Liver (tissue), 9 donors: ENCODE data around the gene TSPAN7. TPM values are rescaled to one million over a fixed set of nuclear protein-coding genes. Genes with fewer than 3 reads are reported as not detected.

Source experiments
- DNase-seq: peaks from one replicate; pipeline ENCODE4 v3.0.0-alpha.2; 2017; ENCODE audit warnings: low spot score
- H3K27ac ChIP-seq, 2 donors: one replicate each; pipeline ENCODE4 v1.7.0; 2013; ENCODE audit warnings: inconsistent platforms in 2 of 2, low read length in 2 of 2, control low read depth in 1 of 2, low read depth in 1 of 2, mild to moderate bottlenecking in 1 of 2
- H3K27me3 ChIP-seq, 4 donors: one replicate each; pipeline versions ENCODE4 v1.6.1 to v1.7.0; 2013; ENCODE audit warnings: low read length in 3 of 4, inconsistent platforms in 1 of 4, mild to moderate bottlenecking in 1 of 4, moderate library complexity in 1 of 4; ENCODE audit not compliant: control insufficient read depth in 4 of 4, insufficient read depth in 4 of 4
- H3K36me3 ChIP-seq, 4 donors: one replicate each; pipeline versions ENCODE4 v1.6.1 to v1.7.0; 2013; ENCODE audit warnings: low read length in 3 of 4, mild to moderate bottlenecking in 3 of 4, low read depth in 1 of 4, moderate library complexity in 1 of 4; ENCODE audit not compliant: control insufficient read depth in 4 of 4, insufficient read depth in 3 of 4
- H3K4me1 ChIP-seq, 4 donors: one replicate each; pipeline versions ENCODE4 v1.6.1 to v1.7.0; 2013; ENCODE audit warnings: low read length in 3 of 4, mild to moderate bottlenecking in 3 of 4, moderate library complexity in 1 of 4; ENCODE audit not compliant: control insufficient read depth in 4 of 4, insufficient read depth in 4 of 4
- H3K4me3 ChIP-seq, 3 donors: one replicate each; pipeline versions ENCODE4 v1.6.1 to v1.7.0; 2013; ENCODE audit warnings: low read length in 3 of 3, control low read depth in 1 of 3, low read depth in 1 of 3, mild to moderate bottlenecking in 1 of 3
- H3K9ac ChIP-seq, 2 donors: one replicate each; pipeline ENCODE4 v1.7.0; 2013; ENCODE audit warnings: low read length in 2 of 2, mild to moderate bottlenecking in 2 of 2, moderate library complexity in 2 of 2, control low read depth in 1 of 2, low read depth in 1 of 2
- H3K9me3 ChIP-seq, 4 donors: one replicate each; pipeline versions ENCODE4 v1.6.1 to v1.7.0; 2013; ENCODE audit warnings: low read length in 3 of 4; ENCODE audit not compliant: control insufficient read depth in 4 of 4
- EGR1 ChIP-seq, 2 donors: IDR thresholded peaks; 2 replicates each; pipeline ENCODE4 v1.6.1; 2016 to 2018; ENCODE audit warnings: antibody characterized with exemption in 2 of 2, low read depth in 2 of 2
- FOXA1 ChIP-seq: IDR thresholded peaks from 2 replicates; pipeline ENCODE4 v1.6.1; 2016; ENCODE audit warnings: antibody characterized with exemption
- FOXA2 ChIP-seq: IDR thresholded peaks from 2 replicates; pipeline ENCODE4 v1.6.1; 2016; ENCODE audit warnings: antibody characterized with exemption
- GABPA ChIP-seq, 2 donors: IDR thresholded peaks in 1 of 2; conservative IDR thresholded peaks in 1 of 2; 2 replicates each; pipeline ENCODE4 v1.6.1; 2016; ENCODE audit warnings: antibody characterized with exemption in 2 of 2, mild to moderate bottlenecking in 1 of 2, moderate library complexity in 1 of 2
- HNF4A ChIP-seq, 2 donors: conservative IDR thresholded peaks; 2 replicates each; pipeline ENCODE4 v1.6.1; 2016; ENCODE audit warnings: antibody characterized with exemption in 2 of 2, mild to moderate bottlenecking in 2 of 2
- HNF4G ChIP-seq: IDR thresholded peaks from 2 replicates; pipeline ENCODE4 v1.6.1; 2016; ENCODE audit warnings: antibody characterized with exemption
- JUND ChIP-seq, 2 donors: IDR thresholded peaks; 2 replicates each; pipeline ENCODE4 v1.6.1; 2016; ENCODE audit warnings: antibody characterized with exemption in 2 of 2
- MAX ChIP-seq: IDR thresholded peaks from 2 replicates; pipeline ENCODE4 v1.6.1; 2016; ENCODE audit warnings: antibody characterized with exemption
- NR2F2 ChIP-seq: IDR thresholded peaks from 2 replicates; pipeline ENCODE4 v1.6.1; 2016; ENCODE audit warnings: antibody characterized with exemption
- RAD21 ChIP-seq, 2 donors: IDR thresholded peaks; 2 replicates each; pipeline ENCODE4 v1.6.1; 2016; ENCODE audit warnings: antibody characterized with exemption in 2 of 2, mild to moderate bottlenecking in 2 of 2
- REST ChIP-seq: IDR thresholded peaks from 2 replicates; pipeline ENCODE4 v1.6.1; 2016; ENCODE audit warnings: antibody characterized with exemption, mild to moderate bottlenecking
- RXRA ChIP-seq, 2 donors: IDR thresholded peaks; 2 replicates each; pipeline ENCODE4 v1.6.1; 2017 to 2018; ENCODE audit warnings: antibody characterized with exemption in 2 of 2, mild to moderate bottlenecking in 1 of 2
- SP1 ChIP-seq: IDR thresholded peaks from 2 replicates; pipeline ENCODE4 v1.6.1; 2018; ENCODE audit warnings: antibody characterized with exemption, mild to moderate bottlenecking
- YY1 ChIP-seq: IDR thresholded peaks from 2 replicates; pipeline ENCODE4 v1.6.1; 2016; ENCODE audit warnings: antibody characterized with exemption, mild to moderate bottlenecking
- WGBS: extraction: QIAGEN DNeasy Blood & Tissue Kit; methylation state at CpG from one replicate; pipeline ENCODE4 v1.1.7; 2013; 5-methylcytosine and 5-hydroxymethylcytosine counted together
- polyA plus RNA-seq, 2 donors: library from polyadenylated mRNA; stranded (reverse) in 1 of 2; unstranded in 1 of 2; fragments of 200-250 nt in 1 of 2; fragments of >200 nt in 1 of 2; fragmentation: Nextera tagmentation in 1 of 2; extraction: Ambion mirVana in 1 of 2; gene quantifications; one replicate each; pipeline versions ENCODE4 v1.2.1 to v1.2.3, GENCODE V29; 2013 to 2015
- total RNA-seq, 2 donors: library from RNA; depleted of rRNA; stranded (reverse); fragments of >200 nt; gene quantifications; one replicate each; pipeline ENCODE4 v1.2.3, GENCODE V29; 2014
- TF ChIP-seq, protein P1 (sequence below): fragments of 150-350 bp; IDR thresholded peaks from 2 replicates; pipeline ENCODE4 v1.5.1; 2017; ENCODE audit warnings: improper control_type of control experiment, low read depth, low read length; ENCODE audit not compliant: missing input control
- TF ChIP-seq, protein P2 (sequence below): IDR thresholded peaks from 2 replicates; pipeline ENCODE4 v1.6.1; 2016; ENCODE audit warnings: antibody characterized with exemption
- donor health status: healthy.
- donor health status: healthy.
- donor health status: healthy.
- donor health status: healthy.
- donor health status: healthy.

Gene TSPAN7
- total and polyA plus RNA-seq, 4 donors: 10.1 to 26.2 (median 17.6) TPM

DNA sequence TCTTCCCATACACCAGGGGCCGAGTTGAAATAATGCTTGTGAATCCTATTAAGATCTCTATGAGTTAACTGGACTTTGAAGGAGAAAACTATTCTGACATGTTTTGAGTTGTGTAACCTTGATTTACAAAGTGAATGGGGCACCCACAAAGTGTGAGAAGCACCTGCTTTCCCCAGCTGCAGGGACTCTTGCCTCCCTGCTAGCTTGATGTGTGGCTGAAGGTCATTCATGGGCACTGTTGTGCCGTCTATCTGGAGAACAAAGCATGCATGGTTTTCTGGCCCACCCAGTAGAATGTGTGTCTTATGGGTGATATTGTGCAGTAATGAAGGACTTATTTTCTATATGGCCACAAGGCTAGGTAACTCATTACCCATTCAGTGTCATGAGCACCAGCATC is 53.1 kb downstream of the TSPAN7 start:
- H3K4me3 ChIP-seq: no peak overlapping the region
- TF ChIP-seq GABPA (IDR thresholded peaks at IDR 0.05 in 1 of 2, conservative IDR thresholded peaks at IDR 0.05 in 1 of 2): no peak
- no peak for TF ChIP-seq YY1
- no peak for TF ChIP-seq FOXA2
- TF ChIP-seq JUND (IDR thresholded peaks at IDR 0.05): no peak
- no peak for TF ChIP-seq SP1
- TF ChIP-seq NR2F2: no peak
- no peak for TF ChIP-seq MAX
- no peak for TF ChIP-seq HNF4A (conservative IDR thresholded peaks at IDR 0.05)
- TF ChIP-seq EGR1 (IDR thresholded peaks at IDR 0.05; ENCODE audit: low read depth in 2 of 2): no peak
- no peak for TF ChIP-seq RAD21 (IDR thresholded peaks at IDR 0.05)
- TF ChIP-seq, protein P1, sequence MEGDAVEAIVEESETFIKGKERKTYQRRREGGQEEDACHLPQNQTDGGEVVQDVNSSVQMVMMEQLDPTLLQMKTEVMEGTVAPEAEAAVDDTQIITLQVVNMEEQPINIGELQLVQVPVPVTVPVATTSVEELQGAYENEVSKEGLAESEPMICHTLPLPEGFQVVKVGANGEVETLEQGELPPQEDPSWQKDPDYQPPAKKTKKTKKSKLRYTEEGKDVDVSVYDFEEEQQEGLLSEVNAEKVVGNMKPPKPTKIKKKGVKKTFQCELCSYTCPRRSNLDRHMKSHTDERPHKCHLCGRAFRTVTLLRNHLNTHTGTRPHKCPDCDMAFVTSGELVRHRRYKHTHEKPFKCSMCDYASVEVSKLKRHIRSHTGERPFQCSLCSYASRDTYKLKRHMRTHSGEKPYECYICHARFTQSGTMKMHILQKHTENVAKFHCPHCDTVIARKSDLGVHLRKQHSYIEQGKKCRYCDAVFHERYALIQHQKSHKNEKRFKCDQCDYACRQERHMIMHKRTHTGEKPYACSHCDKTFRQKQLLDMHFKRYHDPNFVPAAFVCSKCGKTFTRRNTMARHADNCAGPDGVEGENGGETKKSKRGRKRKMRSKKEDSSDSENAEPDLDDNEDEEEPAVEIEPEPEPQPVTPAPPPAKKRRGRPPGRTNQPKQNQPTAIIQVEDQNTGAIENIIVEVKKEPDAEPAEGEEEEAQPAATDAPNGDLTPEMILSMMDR: no peak
- TF ChIP-seq, protein P2, sequence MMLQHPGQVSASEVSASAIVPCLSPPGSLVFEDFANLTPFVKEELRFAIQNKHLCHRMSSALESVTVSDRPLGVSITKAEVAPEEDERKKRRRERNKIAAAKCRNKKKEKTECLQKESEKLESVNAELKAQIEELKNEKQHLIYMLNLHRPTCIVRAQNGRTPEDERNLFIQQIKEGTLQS: no peak
- no peaks in the 10 kb centered on the region for H3K4me1 ChIP-seq
- H3K27ac ChIP-seq: no peak overlapping the region
- no peaks in the 10 kb centered on the region for H3K9me3 ChIP-seq
- H3K27me3 ChIP-seq: no peaks in the 10 kb centered on the region
- DNase-seq: no peak
- H3K36me3 ChIP-seq: no peaks in the 10 kb centered on the region
- no peak overlapping the region for H3K9ac ChIP-seq
- WGBS: 84% methylated on average over 2 of the region's 2 CpGs

- Histone ChIP-seq H3K9ac (no peak overlapping the region), H3K27me3 (no peaks in the 10 kb centered on the region)
- whole genome bisulfite sequencing: 37% methylated on average over 6 of the region's 6 CpGs
Observed at GRCh38 chrX:38616904-38617303, 55.6 kb downstream of the TSPAN7 start.

DNA sequence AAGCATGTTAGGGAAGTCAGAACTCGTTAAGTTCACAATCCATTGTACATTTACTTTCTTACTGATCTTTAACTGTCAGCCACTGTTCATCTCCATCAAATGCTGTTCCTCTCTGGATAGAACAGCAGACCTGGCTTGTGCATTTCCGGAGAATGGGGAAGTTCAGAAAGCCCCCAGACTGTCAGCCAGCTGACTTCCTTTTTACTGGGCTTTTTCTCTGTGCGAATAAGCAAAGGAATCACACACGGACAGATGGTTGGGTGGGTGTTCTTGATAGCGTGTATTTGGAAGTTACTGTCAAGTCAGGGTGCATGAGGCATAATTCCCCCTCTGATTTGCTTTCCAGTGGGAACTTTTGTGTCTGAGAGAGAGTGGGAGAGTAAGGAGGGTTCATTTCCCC is 56.8 kb downstream of the TSPAN7 start:
- H3K4me1 ChIP-seq: no peaks in the 10 kb centered on the region
- TF ChIP-seq FOXA2: no peak
- TF ChIP-seq, protein P1: no peak
- no peak for TF ChIP-seq RXRA (IDR thresholded peaks at IDR 0.05)
- TF ChIP-seq, protein P2: no peak
- TF ChIP-seq HNF4G: no peak
- TF ChIP-seq YY1: no peak
- no peak for TF ChIP-seq SP1
- no peak for TF ChIP-seq NR2F2
- TF ChIP-seq FOXA1: no peak
- TF ChIP-seq REST: no peak
- no peak for TF ChIP-seq JUND (IDR thresholded peaks at IDR 0.05)

More at GRCh38 chrX:38616904-38617303, 55.6 kb downstream of the TSPAN7 start:
- no peak for DNase-seq
- TF ChIP-seq RXRA (IDR thresholded peaks at IDR 0.05) (no peak), HNF4G (no peak), HNF4A (conservative IDR thresholded peaks at IDR 0.05) (no peak)
- H3K9me3 ChIP-seq: no peaks in the 10 kb centered on the region
- H3K4me1 ChIP-seq: no peaks in the 10 kb centered on the region
- no peaks in the 10 kb centered on the region for H3K36me3 ChIP-seq
- H3K27ac ChIP-seq: no peak overlapping the region
- no peak overlapping the region for H3K4me3 ChIP-seq

More for the DNA sequence above, 56.8 kb downstream of the TSPAN7 start:
- Histone ChIP-seq H3K27me3 (no peaks in the 10 kb centered on the region), H3K36me3 (no peaks in the 10 kb centered on the region), H3K27ac (no peak overlapping the region), H3K9me3 (no peaks in the 10 kb centered on the region), H3K4me3 (no peak overlapping the region), H3K9ac (no peak overlapping the region)
- 76% methylated on average over 5 of the region's 5 CpGs for WGBS
- no peak for DNase-seq
